GM18909 (cell line): ENCODE data around the gene PIK3C2G.
"Not testable (repeated sequence)": the region's sequence is repeated elsewhere in the genome, so short reads cannot be mapped to it uniquely, and the experiment has no call there.

Source experiments
- ATAC-seq: cut with Tn5 transposase; IDR thresholded peaks from one replicate; pipeline ENCODE4 v1.9.1; 2021; ENCODE audit warnings: mild to moderate bottlenecking; ENCODE audit not compliant: unreplicated experiment, poor library complexity

PIK3C2G gene

DNA sequence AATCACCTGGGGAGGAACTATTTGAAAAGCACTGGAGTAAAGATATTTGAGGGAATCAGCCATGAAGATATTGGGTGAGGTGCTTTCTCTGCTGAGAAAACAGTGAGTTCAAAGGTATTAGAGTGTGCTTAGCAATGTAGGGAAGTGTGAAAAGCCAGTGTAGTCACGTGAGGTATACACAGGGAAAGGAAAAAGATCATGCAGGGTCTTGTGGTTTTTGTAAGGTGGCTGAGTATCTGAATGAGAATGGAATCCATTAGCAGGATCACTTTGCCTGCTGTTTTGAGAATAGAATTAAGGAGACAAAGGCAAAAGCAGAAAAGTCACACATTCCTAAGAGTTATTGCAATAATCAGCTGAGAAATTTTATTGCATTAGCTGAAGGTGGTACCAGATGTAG lies 193.0 kb downstream of the PIK3C2G start:
- no peak for ATAC-seq

DNA sequence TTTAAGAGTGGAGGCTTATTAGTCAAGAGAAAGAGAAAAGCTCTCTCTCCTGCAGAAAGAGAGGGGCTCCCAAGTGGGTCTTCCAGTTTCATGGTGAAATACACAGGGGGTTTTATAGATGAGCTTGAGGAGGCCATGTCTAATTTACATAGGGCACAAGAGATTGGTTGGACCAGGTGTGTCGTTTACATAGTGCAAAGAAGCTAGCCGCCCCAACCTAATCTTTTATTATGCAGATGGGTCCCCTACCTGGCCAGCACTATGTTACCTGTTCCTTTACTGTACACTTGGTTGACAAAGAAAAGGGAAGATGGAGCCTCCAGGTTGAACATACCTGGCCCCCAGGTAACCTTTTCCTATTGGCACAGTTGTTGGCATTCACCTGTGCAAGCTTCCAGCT lies 195.0 kb downstream of the PIK3C2G start:
- ATAC-seq: no peak

DNA sequence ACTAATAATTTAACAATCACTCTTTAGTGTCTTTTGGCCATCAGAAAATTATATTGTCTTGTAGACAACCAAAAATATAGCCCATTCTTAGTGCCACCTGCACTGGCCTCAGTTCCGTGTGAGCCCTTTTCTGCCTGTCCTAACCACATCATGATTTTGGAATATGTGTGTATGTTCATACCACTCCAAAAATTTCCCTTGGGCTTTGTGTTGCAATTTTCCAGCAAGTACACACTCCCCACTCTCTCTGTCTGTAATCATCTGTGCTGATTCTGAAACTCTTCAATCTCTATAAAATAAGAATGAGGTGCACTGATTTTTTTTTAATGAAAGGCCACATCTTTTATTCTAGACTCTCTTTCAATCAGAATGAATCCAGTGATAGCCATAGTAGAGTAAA lies 196.0 kb downstream of the PIK3C2G start:
- ATAC-seq: no peak

DNA sequence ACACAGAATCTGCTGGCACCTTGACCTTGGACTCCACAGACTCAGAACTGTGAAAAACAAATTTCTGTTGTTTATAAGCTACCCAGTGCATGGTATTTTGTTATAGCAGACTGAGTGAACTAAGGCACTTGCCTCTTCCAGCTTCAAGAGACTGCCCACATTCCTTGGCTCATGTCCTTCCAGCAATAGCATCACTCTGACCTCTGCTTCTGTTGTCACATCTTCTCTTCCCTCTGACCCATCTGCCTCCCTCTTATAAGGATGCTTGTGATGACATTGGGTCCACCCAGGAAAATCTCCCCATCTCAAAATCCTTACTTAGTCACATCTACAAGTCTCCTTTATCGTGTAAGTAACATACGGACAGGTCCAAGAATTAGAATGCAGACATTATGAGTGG lies 200.4 kb downstream of the PIK3C2G start:
- ATAC-seq: no peak

DNA sequence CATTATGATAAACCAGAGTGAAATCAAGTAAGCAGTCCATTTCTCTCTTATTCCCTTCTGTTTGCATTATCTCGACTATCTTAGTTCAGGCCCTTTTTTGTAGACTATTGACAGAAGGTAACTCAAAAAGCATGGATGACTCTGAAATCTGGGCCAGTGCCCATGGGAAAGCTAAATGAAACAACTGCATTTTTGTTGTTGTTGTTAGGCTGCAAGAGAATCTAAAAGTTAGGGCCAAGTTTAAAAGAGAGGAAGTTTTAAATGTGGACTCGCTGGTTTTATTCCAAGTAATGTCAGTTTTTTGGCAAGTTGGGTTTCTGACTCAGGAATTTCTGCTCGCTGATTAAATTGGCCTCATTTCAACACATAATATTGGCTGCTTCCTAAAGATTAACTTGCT lies 201.1 kb downstream of the PIK3C2G start:
- ATAC-seq: no peak

DNA sequence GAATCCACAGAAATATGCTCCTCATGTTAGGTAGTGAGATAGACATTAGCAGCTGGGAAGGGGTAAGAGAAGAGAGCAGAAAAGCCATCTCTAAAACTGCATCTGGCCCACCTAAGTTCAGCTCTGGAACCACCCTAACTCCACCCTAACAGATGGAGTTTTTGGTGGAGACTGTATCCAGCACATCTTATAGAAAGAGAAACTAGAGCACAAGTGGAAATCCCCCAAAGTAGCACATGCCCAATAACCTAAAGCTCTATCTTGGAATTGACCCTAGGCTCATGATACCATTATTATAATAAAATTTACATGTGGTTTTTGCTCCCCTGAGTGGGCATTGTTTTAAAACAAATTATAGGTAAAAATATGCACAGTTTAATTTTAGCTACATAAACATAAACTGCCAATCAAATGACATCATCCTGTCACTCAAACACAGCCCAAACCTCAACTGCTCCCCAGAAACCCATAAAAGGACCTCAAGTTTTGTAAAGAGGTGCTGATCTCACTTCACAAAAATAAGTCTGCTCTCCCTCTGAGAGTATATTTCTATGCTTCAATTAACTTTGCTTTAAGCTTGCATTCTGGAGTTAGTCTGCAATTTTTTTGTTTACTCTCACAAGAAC lies 206.4 kb downstream of the PIK3C2G start:
- ATAC-seq: peak; percentile 74

DNA sequence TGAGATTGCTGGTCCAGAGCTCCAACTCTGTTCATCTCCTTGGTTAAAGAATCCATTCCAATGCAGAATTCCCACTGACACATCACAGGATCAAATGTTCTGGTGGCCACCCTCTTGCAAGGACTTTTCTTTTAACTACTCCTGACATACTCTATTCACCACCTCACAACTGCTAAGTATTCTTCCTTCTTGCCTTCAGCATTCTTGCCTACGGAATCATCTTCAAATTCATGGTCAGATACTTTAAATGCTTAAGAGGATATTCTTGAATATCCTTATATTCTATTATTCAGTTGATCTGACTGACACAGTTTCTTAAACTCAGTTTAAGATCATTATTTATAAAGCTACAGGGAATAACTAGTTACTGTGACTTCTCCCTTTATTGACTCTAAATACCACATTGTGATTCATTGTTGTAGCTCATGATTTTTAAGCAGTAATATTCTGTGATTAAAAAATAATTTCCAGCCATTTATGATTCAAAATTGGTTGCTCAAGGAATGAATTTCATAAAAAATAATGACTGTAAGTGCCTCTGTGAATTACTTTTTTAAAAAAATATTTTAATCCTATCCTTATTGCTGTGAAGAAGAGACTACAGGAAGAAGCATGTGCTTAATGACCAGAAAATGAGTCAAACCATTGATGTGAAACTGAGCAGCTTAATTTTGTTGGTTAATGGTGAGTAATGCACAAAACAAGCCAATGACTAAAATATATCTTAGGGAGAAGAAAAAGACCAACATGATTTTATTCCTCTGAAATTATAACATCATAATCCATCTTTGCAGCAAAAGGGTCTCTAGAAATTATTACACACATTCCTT lies 207.1 kb downstream of the PIK3C2G start:
- ATAC-seq: no peak

DNA sequence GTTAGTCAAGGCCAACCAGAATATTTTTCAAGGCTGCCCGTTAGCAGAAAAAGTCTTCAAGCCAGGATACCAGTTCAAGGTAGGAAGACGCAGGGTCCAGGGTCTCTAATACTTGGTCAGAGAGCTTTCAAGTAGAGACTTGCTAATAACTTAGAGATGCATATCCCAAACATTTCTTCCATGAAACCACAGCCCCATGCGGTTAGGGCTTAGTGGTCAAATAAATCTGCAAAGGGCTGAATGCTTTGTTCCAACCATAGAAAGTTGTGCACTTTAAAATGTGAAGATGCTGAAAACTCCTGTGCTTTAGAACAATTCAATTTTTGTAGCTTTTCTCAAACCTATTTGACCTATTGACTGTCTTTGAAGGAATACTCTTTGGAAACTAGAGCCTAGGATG lies 208.9 kb downstream of the PIK3C2G start:
- no peak for ATAC-seq

DNA sequence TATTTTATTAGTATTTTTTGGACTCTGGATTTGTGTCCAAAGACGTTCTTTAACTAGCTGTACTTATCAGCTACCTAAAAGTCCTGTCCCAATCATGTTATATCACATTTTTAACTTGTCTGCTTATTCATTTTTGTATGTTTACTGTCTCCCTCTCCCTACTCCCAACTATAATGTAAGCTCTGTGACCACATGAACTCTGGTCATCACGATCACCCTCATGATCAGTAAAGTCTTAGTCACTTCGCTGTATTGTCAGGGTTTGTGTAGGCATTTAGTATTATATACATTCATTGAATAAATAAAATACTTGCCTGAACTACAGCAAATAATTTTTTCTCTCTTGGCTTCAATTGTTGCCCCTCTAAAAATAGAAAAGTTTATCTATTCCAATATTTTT lies 211.0 kb downstream of the PIK3C2G start:
- no peak for ATAC-seq

DNA sequence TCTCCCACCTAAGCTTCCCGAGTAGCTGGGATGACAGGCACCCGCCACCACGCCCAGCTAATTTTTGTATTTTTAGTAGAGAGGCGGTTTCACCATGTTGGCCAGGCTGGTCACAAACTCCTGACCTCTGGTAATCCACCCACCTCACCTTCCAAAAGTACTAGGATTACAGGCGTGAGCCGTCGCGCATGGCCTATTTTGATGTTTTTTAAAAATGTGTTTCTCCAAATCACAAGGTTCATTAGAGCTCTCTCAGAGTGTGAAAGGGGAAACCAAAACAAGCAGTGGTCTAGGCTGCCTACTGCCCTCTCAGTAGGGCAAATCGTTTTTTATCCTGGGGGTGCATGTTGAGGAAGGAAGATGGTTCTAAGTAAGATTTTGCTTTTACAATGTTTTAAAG lies 211.5 kb downstream of the PIK3C2G start:
- ATAC-seq: no peak

DNA sequence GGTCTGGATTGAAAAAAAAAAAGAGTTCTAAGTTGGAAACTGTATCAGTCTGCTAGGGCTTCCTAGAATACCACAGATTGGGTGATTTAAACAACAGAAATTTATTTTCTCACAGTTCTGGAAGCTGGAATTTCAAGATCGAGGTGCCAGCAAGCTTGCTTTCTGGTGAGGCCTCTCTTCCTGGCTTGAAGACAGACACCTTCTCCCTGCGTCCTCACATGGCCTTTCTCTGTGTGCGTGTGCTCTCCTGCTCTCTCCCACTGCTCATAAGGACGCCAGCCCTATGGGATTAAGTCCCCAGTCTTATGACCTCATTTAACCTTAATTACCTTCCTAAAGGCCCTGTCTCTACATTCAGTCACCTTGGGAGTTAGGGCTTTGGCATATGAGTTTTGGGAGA lies 215.5 kb downstream of the PIK3C2G start:
- no peak for ATAC-seq

DNA sequence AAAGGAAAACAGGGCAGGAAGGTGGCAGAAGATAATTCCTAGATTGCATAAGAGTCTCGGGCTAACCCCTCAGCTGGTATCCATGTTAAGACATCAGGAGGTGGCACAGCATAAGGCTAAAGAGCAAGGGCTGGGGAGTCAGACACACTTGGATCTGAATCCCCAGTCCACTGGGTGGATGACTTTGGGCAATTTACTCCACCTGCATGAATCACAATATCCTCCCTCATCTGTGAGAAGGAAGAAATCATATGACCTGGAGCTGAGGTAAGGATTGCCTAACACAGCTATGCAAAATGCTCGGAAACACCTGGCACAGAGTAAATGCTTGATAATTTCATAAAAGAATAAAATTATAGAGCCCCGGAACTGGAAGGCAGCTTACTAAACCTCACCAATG lies 217.9 kb downstream of the PIK3C2G start:
- ATAC-seq: no peak

DNA sequence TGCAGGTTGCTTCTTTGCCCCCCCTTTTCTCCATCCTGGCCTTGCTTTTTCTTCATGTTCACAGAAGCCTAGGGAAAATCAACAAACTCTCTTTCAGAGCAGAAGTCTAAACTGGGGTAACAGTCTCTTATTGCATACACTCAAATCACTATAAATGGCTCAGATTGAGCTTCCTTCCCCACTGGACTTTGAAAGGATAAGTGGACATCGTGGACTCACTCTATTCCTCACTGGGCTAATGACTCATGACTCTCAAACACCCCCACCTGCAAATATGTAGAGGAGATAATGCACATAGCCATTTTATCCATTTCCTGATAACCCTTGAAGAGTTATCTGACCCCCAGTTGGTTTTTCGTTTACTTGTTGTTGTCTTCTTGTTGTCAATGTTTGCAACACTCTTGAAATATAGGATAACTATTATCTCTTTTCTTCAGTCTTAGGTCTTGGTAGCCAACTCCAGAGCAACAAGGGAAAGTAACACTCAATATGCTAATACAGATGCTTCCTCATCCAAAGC lies 221.3 kb downstream of the PIK3C2G start:
- no peak for ATAC-seq

DNA sequence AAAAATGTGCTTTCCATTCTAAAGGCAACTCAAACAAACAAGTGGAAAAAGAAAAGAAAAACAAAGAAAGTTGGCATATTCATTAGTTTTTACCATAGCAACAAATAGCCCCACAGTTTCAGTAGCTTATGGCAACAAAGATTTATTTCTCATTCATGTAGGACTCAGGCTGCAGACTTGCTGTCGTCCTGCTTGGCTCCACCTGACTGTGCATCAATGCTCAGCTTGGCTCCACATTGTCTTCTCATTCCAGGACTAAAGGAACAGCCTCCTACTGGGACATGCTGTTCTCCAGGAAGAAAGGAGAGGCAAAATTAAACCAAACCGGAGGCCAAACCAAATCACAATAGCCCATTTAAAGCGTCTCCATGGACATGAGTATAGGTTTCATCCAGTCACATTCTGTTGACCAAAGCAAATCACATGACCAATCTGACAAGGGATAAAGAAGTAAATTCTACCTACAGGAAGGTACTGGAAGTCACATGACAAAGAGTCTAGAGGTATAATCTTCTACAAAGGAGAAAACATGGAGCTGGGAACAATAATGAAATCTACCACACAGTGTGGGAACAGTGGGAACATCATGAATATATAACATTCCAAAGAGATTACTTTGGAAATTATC lies 222.5 kb downstream of the PIK3C2G start:
- ATAC-seq: no peak

DNA sequence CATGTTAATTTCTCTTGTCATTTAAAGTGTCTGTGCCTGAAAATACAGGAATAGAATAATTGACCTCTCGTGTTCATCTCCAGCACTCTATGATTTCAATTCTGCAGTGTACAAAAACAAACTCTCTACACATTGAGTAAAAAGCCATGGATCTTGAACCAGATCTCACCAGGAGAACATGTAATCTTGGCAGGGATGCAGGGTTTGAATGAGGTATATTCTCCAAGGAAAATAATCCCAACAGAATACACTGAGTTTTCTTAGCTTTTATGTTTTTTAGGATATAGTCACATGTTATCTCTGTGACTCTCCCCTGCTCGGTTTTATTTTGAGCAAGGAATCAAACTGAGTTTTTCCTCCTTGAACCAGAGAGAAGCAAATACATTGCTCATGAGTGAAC lies 224.7 kb downstream of the PIK3C2G start:
- no peak for ATAC-seq

DNA sequence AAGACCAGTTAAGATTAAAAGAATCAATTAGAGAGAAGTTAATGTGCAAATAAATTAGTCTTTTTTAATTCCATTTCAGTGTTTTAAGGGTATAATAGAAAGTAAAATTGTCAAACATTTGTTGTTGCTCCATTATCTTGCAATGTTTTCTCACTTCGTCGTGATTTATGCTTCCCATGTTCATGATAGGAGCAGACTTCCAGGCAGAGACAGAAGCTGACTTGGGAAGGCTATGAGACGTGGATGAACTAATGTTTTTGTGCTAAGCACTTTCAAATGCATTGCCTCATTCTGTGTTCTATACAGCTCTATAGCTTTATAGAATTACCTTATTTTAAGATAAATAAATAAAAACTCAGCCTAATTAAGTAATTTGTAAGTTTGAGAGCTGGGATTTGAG lies 226.2 kb downstream of the PIK3C2G start:
- ATAC-seq: no peak

DNA sequence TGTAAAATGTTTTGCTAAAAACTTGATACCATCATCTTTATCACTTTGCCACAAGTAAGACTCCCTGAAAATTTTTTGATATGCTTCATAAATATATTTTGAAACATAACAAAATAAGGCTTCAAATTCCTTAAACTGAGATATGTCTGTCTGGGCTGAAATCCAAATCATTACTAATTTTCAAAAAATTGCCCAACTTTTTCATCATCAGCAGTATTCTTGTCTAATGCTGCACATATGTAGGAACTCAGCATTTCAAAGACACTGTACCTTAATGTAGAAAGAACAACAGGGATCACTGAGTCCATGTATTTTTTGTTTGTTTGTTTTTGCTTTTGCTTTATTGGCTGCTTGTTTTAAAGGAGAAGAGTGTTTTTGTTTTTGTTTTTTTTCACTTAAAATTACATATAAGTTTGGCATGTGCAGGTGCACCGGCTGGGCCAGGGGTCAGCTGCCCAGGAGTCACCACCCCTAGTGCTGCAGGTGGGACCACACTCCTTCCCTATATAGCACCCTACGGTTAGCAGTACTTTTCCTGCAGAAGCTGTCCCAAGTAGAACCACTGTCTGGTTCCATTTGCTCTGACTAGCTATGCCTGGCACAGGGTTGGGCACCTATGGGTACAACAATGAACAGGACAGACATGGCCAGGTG lies 231.2 kb downstream of the PIK3C2G start:
- no peak for ATAC-seq

DNA sequence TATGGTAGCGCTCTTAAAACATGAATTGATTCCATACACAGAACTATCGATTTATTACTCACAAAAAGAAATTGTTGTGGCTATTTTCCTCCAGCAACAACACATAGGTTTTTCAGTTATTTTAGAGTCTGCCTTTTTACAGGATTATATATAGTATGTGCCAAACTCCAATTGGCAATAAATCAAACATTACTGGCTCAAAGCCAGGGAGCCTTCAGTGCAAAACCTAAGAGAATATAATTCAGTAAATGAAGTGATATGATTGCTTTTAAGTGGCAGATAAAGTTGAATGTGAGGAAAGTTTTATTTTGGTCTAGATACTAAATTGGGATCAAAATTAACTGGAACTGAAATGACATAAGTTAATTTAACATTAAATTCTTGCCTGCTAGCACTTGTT lies 234.8 kb downstream of the PIK3C2G start:
- no peak for ATAC-seq

DNA sequence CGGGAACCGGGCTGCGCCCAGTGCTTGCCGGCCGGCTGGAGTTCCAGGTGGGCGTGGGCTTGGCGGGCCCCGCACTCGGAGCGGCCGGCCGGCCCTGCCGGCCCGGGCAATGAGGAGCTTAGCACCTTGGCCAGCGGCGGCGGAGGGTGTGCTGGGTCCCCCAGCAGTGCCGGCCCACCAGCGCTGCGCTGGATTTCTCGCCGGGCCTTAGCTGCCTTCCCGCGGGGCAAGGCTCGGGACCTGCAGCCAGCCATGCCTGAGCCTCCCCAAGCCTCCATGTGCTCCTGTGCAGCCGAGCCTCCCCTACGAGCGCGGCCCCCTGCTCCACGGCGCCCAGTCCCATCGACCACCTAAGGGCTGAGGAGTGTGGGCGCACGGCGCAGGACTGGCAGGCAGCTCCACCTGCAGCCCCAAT lies 238.8 kb downstream of the PIK3C2G start:
- not testable (repeated sequence) for ATAC-seq

DNA sequence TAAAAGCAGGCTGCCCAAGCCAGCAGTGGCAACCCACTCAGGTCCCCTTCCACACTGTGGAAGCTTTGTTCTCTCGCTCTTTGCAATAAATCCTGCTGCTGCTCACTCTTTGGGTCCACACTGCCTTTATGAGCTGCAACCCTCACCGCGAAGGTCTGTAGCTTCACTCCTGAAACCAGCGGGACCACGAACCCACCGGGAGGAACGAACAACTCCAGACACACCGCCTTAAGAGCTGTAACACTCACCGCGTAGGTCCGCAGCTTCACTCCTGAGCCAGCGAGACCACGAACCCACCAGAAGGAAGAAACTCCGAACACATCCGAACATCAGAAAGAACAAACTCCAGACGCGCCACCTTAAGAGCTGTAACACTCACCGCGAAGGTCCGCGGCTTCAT lies 239.4 kb downstream of the PIK3C2G start:
- ATAC-seq: not testable (repeated sequence)

DNA sequence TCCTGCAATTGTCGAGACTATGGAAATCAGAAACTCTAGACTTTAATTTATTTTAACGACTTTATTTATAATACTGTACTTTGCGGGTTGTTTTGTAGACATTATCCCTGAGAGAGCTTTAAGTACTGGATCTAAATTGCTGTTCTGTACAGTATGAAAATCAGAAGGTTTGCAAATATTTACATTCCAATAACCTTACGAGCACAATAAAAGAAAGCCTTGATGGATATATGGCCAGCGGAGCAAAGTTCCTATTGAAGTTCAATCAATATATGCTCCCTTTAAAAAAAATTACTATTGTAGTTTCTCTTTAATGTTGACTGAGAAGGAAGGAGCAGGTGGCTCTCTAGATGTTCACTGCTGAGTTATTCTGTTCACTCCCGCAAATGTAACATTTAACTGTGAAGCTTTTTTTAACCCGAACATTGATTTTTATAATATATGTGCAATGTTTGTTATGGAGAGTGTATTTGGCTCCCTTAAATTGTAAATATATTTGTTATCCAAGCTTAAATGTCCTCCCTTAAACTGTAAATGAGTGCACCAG lies 241.2 kb downstream of the PIK3C2G start:
- ATAC-seq: no peak
